Fibroblast of skin of right biceps (primary cell): ENCODE results near the gene GCDH.
A peak's percentile ranks its signal among the peaks of the same experiment; 100 is the strongest.

ENCODE experiments used
- DNase-seq: peaks from one replicate; pipeline ENCODE4 v3.0.0-alpha.2; 2013

The GCDH gene

DNA sequence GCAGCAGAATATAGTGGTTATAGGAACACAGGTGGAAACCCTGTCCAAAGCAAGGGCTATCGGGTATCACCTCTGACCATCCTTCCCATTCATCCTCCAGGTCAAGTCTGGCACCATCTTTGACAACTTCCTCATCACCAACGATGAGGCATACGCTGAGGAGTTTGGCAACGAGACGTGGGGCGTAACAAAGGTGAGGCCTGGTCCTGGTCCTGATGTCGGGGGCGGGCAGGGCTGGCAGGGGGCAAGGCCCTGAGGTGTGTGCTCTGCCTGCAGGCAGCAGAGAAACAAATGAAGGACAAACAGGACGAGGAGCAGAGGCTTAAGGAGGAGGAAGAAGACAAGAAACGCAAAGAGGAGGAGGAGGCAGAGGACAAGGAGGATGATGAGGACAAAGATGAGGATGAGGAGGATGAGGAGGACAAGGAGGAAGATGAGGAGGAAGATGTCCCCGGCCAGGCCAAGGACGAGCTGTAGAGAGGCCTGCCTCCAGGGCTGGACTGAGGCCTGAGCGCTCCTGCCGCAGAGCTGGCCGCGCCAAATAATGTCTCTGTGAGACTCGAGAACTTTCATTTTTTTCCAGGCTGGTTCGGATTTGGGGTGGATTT lies 52.6 kb downstream of the GCDH start:
- no peak for DNase-seq

DNA sequence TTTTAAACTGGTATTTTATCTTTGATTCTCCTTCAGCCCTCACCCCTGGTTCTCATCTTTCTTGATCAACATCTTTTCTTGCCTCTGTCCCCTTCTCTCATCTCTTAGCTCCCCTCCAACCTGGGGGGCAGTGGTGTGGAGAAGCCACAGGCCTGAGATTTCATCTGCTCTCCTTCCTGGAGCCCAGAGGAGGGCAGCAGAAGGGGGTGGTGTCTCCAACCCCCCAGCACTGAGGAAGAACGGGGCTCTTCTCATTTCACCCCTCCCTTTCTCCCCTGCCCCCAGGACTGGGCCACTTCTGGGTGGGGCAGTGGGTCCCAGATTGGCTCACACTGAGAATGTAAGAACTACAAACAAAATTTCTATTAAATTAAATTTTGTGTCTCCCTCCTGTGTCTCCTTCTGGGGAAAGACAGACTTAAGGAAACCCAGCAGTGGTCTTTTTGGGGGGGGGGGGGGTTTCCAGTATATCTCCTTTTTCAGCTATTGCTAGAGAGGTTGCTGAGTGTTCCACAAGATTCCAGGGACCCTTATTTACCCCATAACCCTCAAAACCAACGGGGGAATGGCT lies 53.2 kb downstream of the GCDH start:
- no peak for DNase-seq

- peak; percentile 98 for DNase-seq
Measured at GRCh38 chr19:12945479-12946091, 54.6 kb downstream of the GCDH start, which contains the start of gene RAD23A. Gene RAD23A, plus strand, starts transcription at chr19:12945862. Its CDS starts 87 bp downstream, at chr19:12945949.

DNA sequence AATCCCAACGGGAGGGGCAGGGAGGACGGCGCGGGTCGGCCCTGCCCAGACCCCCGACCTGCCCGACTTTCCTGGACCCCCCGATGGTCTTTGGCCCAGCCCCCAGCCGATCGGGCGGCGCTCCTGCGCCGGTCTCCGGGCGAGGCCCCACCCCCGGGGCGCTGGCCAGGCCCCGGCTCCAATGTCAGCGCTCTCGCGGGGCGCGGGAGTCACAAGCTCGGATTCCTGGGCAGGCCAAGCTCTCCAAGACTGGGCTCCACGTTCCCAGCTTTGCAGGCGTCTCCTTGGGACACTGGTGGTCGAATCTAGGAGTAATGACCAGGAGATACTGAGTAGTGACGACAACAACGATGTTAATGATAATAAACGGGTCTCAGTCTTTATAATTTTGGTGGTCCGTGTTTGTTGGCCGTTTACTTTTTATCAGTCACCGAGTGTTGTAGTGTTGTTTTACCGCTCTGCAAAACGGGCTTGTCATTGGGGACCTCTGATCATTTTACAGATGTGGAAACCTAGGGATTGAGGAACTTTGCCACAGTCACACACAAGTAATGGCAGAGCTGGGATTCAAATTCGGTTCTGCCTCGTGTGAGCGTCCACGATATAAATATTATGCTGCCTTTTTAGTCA lies 55.2 kb downstream of the GCDH start:
- peak; percentile 83 for DNase-seq

GRCh38 chr19:12946731-12947496 lies 56.0 kb downstream of the GCDH start:
- no peak for DNase-seq

DNA sequence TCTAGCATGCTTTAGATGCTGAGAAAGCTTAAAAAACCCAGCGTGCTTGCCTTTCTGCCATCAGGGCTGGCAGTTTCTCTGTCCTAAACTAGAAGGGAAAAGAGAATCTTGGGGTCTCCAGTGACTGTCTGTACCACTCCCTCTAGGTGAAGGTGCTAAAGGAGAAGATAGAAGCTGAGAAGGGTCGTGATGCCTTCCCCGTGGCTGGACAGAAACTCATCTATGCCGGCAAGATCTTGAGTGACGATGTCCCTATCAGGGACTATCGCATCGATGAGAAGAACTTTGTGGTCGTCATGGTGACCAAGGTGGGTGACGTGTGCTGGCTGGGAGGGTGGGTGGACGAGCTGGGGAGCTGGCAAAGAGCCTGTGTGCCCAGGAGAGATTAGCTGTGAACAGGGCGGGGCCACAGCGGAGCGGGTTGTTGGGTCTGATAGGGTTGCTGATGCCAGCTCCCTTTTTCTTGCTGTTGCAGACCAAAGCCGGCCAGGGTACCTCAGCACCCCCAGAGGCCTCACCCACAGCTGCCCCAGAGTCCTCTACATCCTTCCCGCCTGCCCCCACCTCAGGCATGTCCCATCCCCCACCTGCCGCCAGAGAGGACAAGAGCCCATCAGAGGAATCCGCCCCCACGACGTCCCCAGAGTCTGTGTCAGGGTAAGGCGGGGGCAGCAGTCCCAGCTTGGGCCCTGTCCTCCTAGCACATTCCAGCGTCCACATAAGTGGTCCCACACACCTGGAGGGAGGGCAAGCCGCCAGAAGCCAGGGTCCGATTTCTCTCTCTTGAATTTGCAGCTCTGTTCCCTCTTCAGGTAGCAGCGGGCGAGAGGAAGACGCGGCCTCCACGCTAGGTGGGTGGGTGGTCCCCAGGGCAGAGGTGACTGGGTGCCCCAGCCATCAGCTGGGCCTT lies 57.0 kb downstream of the GCDH start:
- no peak for DNase-seq

DNA sequence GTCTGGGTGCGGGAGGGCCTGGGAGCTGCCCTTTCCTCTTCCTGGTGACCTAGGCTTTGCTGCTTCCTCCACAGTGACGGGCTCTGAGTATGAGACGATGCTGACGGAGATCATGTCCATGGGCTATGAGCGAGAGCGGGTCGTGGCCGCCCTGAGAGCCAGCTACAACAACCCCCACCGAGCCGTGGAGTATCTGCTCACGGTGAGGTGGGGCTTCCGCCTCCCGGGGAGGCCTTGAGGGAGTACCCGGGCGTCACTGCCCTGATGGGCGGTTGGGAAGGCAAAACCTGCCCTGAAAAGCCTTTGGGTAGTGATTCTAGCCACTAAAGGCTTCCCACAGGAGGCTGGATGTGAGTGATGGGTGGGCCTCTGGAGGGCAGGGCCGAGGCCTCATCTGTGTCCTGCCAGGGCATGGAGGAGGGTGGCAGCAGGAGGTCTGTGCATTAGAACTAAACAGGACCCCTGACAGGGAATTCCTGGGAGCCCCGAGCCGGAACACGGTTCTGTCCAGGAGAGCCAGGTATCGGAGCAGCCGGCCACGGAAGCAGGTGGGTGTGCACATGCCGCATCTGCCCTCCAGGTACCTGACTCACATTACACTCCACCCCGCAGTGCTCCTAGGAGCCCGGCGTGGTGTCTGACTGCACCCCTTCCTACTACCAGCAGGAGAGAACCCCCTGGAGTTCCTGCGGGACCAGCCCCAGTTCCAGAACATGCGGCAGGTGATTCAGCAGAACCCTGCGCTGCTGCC lies 57.8 kb downstream of the GCDH start:
- no peak for DNase-seq
